ENCODE data around the gene MR1.

DNA sequence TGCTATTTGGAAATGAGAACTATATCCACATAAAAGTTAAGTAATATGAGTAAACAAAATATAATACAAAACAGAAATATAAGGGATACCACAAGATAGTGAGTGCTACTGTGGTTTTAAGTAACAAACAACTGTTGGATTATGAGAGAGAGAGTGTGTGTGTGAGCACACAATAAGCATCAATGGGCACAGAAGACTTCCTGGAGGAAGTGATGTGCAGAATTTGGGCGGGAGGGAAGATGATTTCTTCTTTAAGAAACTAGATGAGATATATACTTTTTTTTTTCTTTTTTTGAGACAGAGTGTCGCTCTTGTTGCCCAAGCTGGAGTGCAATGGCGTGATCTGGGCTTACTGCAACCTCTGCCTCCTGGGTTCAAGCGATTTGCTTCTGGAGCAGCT is 46.8 kb downstream of the MR1 start:
- TF ChIP-seq POLR2A (IDR thresholded peaks at IDR 0.05) (no peak), CTCF (IDR thresholded peaks at IDR 0.05) (no peak)

All from testis (tissue), 2 donors.